Measurements from ENCODE around the gene TBCA.
"Not testable (repeated sequence)": the region's sequence is repeated elsewhere in the genome, so short reads cannot be mapped to it uniquely, and the experiment has no call there.

TBCA gene

GRCh38 chr5:77777911-77778310, 1.8 kb upstream of the TBCA start:
- no peaks in the 10 kb centered on the region for H3K9me3 Mint-ChIP-seq
- H3K4me1 Mint-ChIP-seq: peaks cover 36% of the 10 kb centered on the region
- H3K27me3 Mint-ChIP-seq: no peaks in the 10 kb centered on the region
- no peak overlapping the region for H3K27ac Mint-ChIP-seq
- H3K4me3 Mint-ChIP-seq: peak overlapping the region; percentile 30
- peaks cover 15% of the 10 kb centered on the region for H3K36me3 Mint-ChIP-seq

DNA sequence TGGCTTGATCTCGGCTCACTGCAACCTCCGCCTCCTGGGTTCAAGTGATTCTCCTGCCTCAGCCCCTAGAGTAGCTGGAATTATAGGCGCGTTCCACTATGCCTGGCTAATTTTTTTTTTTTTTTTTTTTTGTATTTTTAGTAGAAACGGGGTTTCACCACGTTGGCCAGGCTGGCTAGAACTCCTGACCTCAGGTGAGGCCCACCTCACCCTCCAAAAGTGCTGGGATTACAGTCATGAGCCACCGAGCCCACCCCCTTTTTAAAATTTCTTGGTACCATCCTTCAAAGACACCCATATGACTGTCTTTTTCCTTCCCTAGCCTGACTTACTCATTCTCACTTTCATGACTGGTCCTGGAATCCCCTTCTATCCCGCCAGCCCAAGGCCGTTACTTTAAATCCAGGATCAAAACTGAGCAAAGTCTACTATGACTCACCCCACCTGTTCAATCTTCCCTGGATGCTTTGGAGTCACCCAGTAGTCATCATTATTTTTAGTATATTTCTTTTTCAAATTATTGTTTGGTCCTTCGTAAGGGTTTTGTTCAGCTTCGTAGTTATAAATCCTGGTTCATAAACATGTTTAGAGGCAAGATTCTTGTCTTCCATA, 1.2 kb upstream of the TBCA start:
- H3K36me3 Mint-ChIP-seq: peaks cover 15% of the 10 kb centered on the region
- H3K9me3 Mint-ChIP-seq: no peaks in the 10 kb centered on the region
- no peak overlapping the region for H3K27ac Mint-ChIP-seq
- no peaks in the 10 kb centered on the region for H3K27me3 Mint-ChIP-seq
- peaks cover 40% of the 10 kb centered on the region for H3K4me1 Mint-ChIP-seq
- peak overlapping the region; percentile 34 for H3K4me3 Mint-ChIP-seq

- Mint-ChIP-seq H3K27me3 (no peaks in the 10 kb centered on the region), H3K9me3 (no peaks in the 10 kb centered on the region), H3K4me3 (peak overlapping the region; percentile 93), H3K36me3 (peaks cover 19% of the 10 kb centered on the region), H3K4me1 (peaks cover 47% of the 10 kb centered on the region), H3K27ac (peak overlapping the region; percentile 95)
Observed at GRCh38 chr5:77776554-77777206, 541 bp upstream of the TBCA start.

DNA sequence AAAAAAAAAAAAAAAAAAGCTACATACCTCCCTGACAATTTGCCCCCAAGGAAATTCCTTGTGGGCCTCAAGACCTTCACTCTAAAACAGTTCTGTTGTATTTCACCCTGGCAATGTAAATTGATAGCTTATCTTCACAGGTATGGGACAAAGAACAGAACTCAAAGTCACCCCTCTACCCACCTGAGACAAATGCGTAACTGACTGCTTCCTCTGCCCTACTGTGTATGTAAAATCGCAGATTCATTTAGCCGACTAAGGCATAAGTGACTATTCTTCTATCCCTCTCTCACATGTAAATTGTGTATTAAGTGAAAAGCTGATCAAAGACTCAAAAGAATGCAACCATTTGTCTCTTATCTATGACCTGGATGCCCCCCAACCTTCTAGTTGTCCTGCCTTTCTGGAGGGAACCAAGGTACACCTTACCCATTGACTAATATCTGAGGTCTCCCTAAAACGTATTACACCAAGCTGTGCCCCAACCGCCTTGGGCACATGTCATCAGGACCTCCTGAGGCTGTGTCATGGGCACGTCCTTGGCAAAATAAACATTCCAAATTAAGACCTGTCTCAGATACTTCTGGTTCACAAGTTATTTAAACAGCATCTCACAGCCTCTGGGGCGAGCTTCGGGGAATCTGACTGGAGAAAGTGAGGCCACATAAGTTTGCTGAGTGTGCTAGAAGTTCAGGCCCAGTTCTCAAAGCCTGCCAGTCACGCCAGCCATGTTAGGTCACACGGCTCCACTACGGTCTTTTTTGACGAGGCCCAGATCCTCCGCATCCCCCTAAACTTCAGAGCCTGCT, 954 bp downstream of the TBCA start:
- no peaks in the 10 kb centered on the region for H3K27me3 Mint-ChIP-seq
- H3K4me3 Mint-ChIP-seq: peak overlapping the region; percentile 94
- no peaks in the 10 kb centered on the region for H3K9me3 Mint-ChIP-seq
- H3K4me1 Mint-ChIP-seq: peaks cover 60% of the 10 kb centered on the region
- peak overlapping the region; percentile 98 for H3K27ac Mint-ChIP-seq
- peaks cover 24% of the 10 kb centered on the region for H3K36me3 Mint-ChIP-seq

GRCh38 chr5:77773734-77774280, 2.3 kb downstream of the TBCA start:
- peaks cover 65% of the 10 kb centered on the region for H3K4me1 Mint-ChIP-seq
- peak overlapping the region; percentile 35 for H3K27ac Mint-ChIP-seq

GRCh38 chr5:77772729-77773128, 3.4 kb downstream of the TBCA start:
- H3K27me3 Mint-ChIP-seq: no peaks in the 10 kb centered on the region
- peaks cover 30% of the 10 kb centered on the region for H3K36me3 Mint-ChIP-seq
- H3K4me3 Mint-ChIP-seq: peak overlapping the region; percentile 36
- peaks cover 74% of the 10 kb centered on the region for H3K4me1 Mint-ChIP-seq
- H3K27ac Mint-ChIP-seq: no peak overlapping the region
- no peaks in the 10 kb centered on the region for H3K9me3 Mint-ChIP-seq

More at GRCh38 chr5:77773734-77774280, 2.3 kb downstream of the TBCA start:
- Mint-ChIP-seq H3K27me3 (no peaks in the 10 kb centered on the region), H3K9me3 (no peaks in the 10 kb centered on the region), H3K36me3 (peaks cover 28% of the 10 kb centered on the region), H3K4me3 (peak overlapping the region; percentile 67)

DNA sequence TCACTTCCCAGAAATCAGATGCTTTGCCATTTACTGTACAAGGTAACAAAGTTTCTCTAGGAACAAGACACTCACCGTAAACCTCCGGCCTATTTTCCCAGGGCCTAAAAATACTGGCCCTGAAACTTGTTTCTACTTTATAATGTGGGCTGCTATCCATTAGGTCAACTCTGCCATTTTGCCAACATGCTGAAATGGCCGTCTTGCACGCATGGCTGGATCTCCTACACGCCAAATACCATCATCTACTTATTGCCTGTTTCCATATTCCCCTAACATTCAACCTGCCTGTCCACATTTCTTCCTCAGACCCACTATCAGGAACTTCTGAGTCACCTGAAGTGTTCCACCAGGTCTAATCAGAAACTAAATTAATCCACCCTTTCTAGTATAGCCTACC, 4.7 kb downstream of the TBCA start:
- Mint-ChIP-seq H3K36me3 (peaks cover 40% of the 10 kb centered on the region), H3K27ac (peak overlapping the region; percentile 69)

DNA sequence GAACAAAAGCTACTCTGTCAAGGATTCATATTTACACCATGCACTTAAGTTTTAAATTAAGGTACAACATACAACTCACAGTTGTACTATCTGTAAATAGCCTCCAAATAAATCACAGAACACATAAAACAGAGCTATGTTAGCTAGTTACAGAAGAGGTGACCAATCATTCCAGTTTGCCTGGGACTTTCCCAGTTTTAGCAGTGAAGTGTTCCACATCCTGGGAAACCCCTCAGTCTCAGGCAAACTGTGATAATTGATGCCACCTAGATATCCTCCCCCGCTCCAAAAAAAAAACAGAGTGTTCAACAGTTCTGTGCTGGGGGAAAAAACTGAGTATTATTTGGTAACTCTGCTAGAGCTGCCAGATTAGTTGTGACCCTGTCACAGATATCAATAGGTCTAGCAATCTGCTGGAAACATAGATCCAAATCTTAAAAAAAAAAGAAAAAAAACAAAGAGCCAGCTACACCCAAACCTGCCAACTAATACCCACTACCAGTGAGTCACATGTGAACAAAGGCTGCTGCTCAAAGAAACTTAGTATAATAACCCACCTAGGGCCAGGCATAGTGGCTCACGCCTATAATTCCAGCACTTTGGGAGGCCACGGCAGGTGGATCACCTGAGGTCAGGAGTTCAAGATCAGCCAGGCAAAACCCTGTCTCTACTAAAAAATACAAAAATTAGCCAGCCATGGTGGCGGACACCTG, 5.7 kb downstream of the TBCA start:
- Mint-ChIP-seq H3K4me3 (no peak overlapping the region), H3K27me3 (no peaks in the 10 kb centered on the region), H3K4me1 (peaks cover 81% of the 10 kb centered on the region), H3K27ac (no peak overlapping the region), H3K36me3 (peaks cover 45% of the 10 kb centered on the region), H3K9me3 (no peaks in the 10 kb centered on the region)

More for the DNA sequence above, 4.7 kb downstream of the TBCA start:
- Mint-ChIP-seq H3K4me1 (peaks cover 78% of the 10 kb centered on the region), H3K27me3 (no peaks in the 10 kb centered on the region), H3K4me3 (peak overlapping the region; percentile 53), H3K9me3 (no peaks in the 10 kb centered on the region)

DNA sequence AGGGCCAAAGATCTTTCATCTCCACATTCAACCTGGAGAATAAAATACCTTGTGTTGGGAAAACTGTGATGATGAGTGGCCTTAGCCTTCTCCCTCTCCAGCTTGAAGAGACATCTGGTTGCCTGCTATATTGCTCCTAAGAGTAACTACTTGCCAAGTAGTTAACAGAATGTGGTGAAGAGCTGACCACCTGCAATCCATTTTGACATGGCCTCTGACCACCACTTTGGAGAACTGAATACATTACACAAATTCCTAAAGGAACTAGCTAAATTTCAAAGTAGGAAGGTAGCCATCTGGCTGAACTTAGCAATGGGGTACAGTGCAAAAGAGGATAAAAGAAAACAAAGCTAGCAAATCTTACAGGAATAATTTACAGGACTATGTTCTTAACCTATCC, 7.2 kb downstream of the TBCA start:
- peaks cover 75% of the 10 kb centered on the region for H3K4me1 Mint-ChIP-seq

GRCh38 chr5:77767301-77767700, 8.8 kb downstream of the TBCA start:
- H3K27me3 Mint-ChIP-seq: no peaks in the 10 kb centered on the region
- peaks cover 65% of the 10 kb centered on the region for H3K4me1 Mint-ChIP-seq
- no peak overlapping the region for H3K27ac Mint-ChIP-seq
- H3K9me3 Mint-ChIP-seq: no peaks in the 10 kb centered on the region
- peaks cover 34% of the 10 kb centered on the region for H3K36me3 Mint-ChIP-seq
- H3K4me3 Mint-ChIP-seq: no peak overlapping the region

More for the DNA sequence above, 7.2 kb downstream of the TBCA start:
- Mint-ChIP-seq H3K4me3 (peak overlapping the region; percentile 33), H3K36me3 (peaks cover 36% of the 10 kb centered on the region), H3K27me3 (no peaks in the 10 kb centered on the region), H3K27ac (no peak overlapping the region), H3K9me3 (no peaks in the 10 kb centered on the region)

GRCh38 chr5:77761606-77762005, 14.5 kb downstream of the TBCA start:
- peaks cover 25% of the 10 kb centered on the region for H3K36me3 Mint-ChIP-seq
- peaks cover 57% of the 10 kb centered on the region for H3K4me1 Mint-ChIP-seq
- H3K9me3 Mint-ChIP-seq: no peaks in the 10 kb centered on the region
- H3K27me3 Mint-ChIP-seq: no peaks in the 10 kb centered on the region
- no peak overlapping the region for H3K27ac Mint-ChIP-seq
- no peak overlapping the region for H3K4me3 Mint-ChIP-seq

GRCh38 chr5:77758141-77758938, 17.8 kb downstream of the TBCA start:
- H3K9me3 Mint-ChIP-seq: no peaks in the 10 kb centered on the region
- no peak overlapping the region for H3K27ac Mint-ChIP-seq
- no peak overlapping the region for H3K4me3 Mint-ChIP-seq
- H3K27me3 Mint-ChIP-seq: no peaks in the 10 kb centered on the region
- H3K4me1 Mint-ChIP-seq: peaks cover 51% of the 10 kb centered on the region
- peaks cover 17% of the 10 kb centered on the region for H3K36me3 Mint-ChIP-seq

- H3K27ac Mint-ChIP-seq: no peak overlapping the region
- peaks cover 3% of the 10 kb centered on the region for H3K36me3 Mint-ChIP-seq
- no peak overlapping the region for H3K4me3 Mint-ChIP-seq
- peaks cover 47% of the 10 kb centered on the region for H3K4me1 Mint-ChIP-seq
- H3K9me3 Mint-ChIP-seq: no peaks in the 10 kb centered on the region
- H3K27me3 Mint-ChIP-seq: no peaks in the 10 kb centered on the region
Observed at GRCh38 chr5:77751328-77752023, 24.7 kb downstream of the TBCA start.

GRCh38 chr5:77750928-77751327, 25.2 kb downstream of the TBCA start:
- not testable (repeated sequence) for H3K27ac Mint-ChIP-seq
- H3K4me1 Mint-ChIP-seq: peaks cover 43% of the 10 kb centered on the region

More at GRCh38 chr5:77750928-77751327, 25.2 kb downstream of the TBCA start:
- not testable (repeated sequence) for H3K9me3 Mint-ChIP-seq, H3K4me3 Mint-ChIP-seq, H3K36me3 Mint-ChIP-seq, H3K27me3 Mint-ChIP-seq
